HG03342 (cell line): Measurements from ENCODE around the gene CPHXL2.

Experiments
- ATAC-seq: cut with Tn5 transposase; IDR thresholded peaks from one replicate; pipeline ENCODE4 v1.9.1; 2021; ENCODE audit warnings: mild to moderate bottlenecking, moderate library complexity; ENCODE audit not compliant: unreplicated experiment

Gene CPHXL2

GRCh38 chr16:75676909-75677308 is at the start of gene CPHXL2:
TSS of gene CPHXL2 (minus strand) at chr16:75677009. CDS start at chr16:75676999, 10 bp downstream.
- ATAC-seq: no peak

- ATAC-seq: no peak
Observed at GRCh38 chr16:75726390-75726789, 49.6 kb upstream of the CPHXL2 start, which contains the start of gene CPHXL. TSS of gene CPHXL (minus strand) at chr16:75726490. CDS start at chr16:75726442, 48 bp downstream.

GRCh38 chr16:75718452-75718851 is 41.6 kb upstream of the CPHXL2 start:
- no peak for ATAC-seq

GRCh38 chr16:75714661-75715060 is 37.9 kb upstream of the CPHXL2 start:
- no peak for ATAC-seq

- no peak for ATAC-seq
Observed at GRCh38 chr16:75710344-75710743, 33.5 kb upstream of the CPHXL2 start.

- ATAC-seq: no peak
Observed at GRCh38 chr16:75703306-75703705, 26.5 kb upstream of the CPHXL2 start.

- ATAC-seq: no peak
Observed at GRCh38 chr16:75702242-75702641, 25.4 kb upstream of the CPHXL2 start.

- ATAC-seq: no peak
Observed at GRCh38 chr16:75701361-75701760, 24.6 kb upstream of the CPHXL2 start, which contains the start of gene DUXB. TSS of gene DUXB (minus strand) at chr16:75701461. CDS start at chr16:75701418, 43 bp downstream.

- no peak for ATAC-seq
Observed at GRCh38 chr16:75697571-75697970, 20.8 kb upstream of the CPHXL2 start.

- no peak for ATAC-seq
Observed at GRCh38 chr16:75695708-75696107, 18.9 kb upstream of the CPHXL2 start.

- ATAC-seq: no peak
Observed at GRCh38 chr16:75687361-75687760, 10.6 kb upstream of the CPHXL2 start.

- no peak for ATAC-seq
Observed at GRCh38 chr16:75682308-75682707, 5.5 kb upstream of the CPHXL2 start.

- no peak for ATAC-seq
Observed at GRCh38 chr16:75679366-75679765, 2.6 kb upstream of the CPHXL2 start.

GRCh38 chr16:75667503-75667902 is 9.3 kb downstream of the CPHXL2 start:
- ATAC-seq: no peak

GRCh38 chr16:75660726-75661302 is 16.0 kb downstream of the CPHXL2 start:
- no peak for ATAC-seq

GRCh38 chr16:75660321-75660720 is 16.5 kb downstream of the CPHXL2 start:
- ATAC-seq: no peak

GRCh38 chr16:75658175-75658574 is 18.6 kb downstream of the CPHXL2 start:
- ATAC-seq: no peak

GRCh38 chr16:75653922-75654321 is 22.9 kb downstream of the CPHXL2 start:
- no peak for ATAC-seq

- ATAC-seq: peak; percentile 36
Observed at GRCh38 chr16:75648265-75649076, 28.3 kb downstream of the CPHXL2 start.

- ATAC-seq: peak; percentile 82
Observed at GRCh38 chr16:75647492-75648264, 29.1 kb downstream of the CPHXL2 start, which contains the start of the genes KARS1 and TERF2IP. TSS of gene KARS1 (minus strand) at chr16:75647665. CDS start at chr16:75647639, 26 bp downstream. TSS of gene TERF2IP (plus strand) at chr16:75647773. CDS start at chr16:75647883, 110 bp downstream.

GRCh38 chr16:75647112-75647491 is 29.7 kb downstream of the CPHXL2 start:
- ATAC-seq: peak; percentile 16
